ENCODE measurements around the gene PBX3.

- TF ChIP-seq CTCF (conservative IDR thresholded peaks at IDR 0.05; ENCODE audit: low read length) (no peak), EZH2phosphoT487 (IDR thresholded peaks at IDR 0.05; ENCODE audit: borderline replicate concordance) (no peak)
Measured at GRCh38 chr9:125749951-125750626, 2.9 kb downstream of the PBX3 start.
